ENCODE measurements around the gene ZNF184. TPM values are rescaled to one million over a fixed set of nuclear protein-coding genes. Genes with fewer than 3 reads are reported as not detected.

The ZNF184 gene
- total and polyA plus RNA-seq, 9 of the 15 experiments (the other 6 are each of a cell fraction or from before 2014, with no cell fraction given), result 7.6 to 22.2 (median 12.8) TPM

DNA sequence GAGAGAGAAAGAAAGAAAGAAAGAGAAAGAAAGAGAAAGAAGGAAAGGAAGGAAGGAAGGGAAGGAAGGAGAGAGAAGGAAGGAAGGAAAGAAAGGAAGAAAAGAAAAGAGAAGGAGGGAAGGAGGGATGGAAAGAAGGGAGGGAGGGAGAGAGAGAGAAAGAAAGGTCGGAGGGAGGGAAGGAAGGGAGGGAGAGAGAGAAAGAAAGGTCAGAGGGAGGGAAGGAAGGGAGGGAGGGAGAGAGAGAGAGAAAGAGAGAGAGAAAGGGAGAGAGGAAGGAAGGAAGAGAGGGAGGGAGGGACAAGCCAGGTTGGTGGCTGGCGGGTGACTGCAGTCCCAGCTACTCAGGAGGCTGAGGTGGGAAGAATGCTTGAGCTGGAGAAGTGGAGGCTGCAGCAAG is 27.3 kb upstream of the ZNF184 start (continued):
- TF ChIP-seq CBX3 (IDR thresholded peaks at IDR 0.05; ENCODE audit: borderline replicate concordance in 1 of 2, low read length in 2 of 2), result no peak
- TF ChIP-seq, protein P1, sequence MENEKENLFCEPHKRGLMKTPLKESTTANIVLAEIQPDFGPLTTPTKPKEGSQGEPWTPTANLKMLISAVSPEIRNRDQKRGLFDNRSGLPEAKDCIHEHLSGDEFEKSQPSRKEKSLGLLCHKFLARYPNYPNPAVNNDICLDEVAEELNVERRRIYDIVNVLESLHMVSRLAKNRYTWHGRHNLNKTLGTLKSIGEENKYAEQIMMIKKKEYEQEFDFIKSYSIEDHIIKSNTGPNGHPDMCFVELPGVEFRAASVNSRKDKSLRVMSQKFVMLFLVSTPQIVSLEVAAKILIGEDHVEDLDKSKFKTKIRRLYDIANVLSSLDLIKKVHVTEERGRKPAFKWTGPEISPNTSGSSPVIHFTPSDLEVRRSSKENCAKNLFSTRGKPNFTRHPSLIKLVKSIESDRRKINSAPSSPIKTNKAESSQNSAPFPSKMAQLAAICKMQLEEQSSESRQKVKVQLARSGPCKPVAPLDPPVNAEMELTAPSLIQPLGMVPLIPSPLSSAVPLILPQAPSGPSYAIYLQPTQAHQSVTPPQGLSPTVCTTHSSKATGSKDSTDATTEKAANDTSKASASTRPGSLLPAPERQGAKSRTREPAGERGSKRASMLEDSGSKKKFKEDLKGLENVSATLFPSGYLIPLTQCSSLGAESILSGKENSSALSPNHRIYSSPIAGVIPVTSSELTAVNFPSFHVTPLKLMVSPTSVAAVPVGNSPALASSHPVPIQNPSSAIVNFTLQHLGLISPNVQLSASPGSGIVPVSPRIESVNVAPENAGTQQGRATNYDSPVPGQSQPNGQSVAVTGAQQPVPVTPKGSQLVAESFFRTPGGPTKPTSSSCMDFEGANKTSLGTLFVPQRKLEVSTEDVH (IDR thresholded peaks at IDR 0.05; ENCODE audit: low read depth, partially characterized antibody), result no peak
- TF ChIP-seq MTA2 (IDR thresholded peaks at IDR 0.05; ENCODE audit: low read depth), result peak; percentile 66
- TF ChIP-seq POLR3A (IDR thresholded peaks at IDR 0.05; ENCODE audit: borderline replicate concordance, extremely low read depth, insufficient read depth, insufficient read length), result no peak
- TF ChIP-seq HNRNPLL (IDR thresholded peaks at IDR 0.05; ENCODE audit: low read depth, low read length, poor library complexity, severe bottlenecking), result no peak
- TF ChIP-seq PHB2 (IDR thresholded peaks at IDR 0.05; ENCODE audit: low read depth), result 0 out of 2 replicates have a peak, but pooled peaks have one; percentile 38
- peak; percentile 52; the same call in 1 of the 2 replicates for TF ChIP-seq EHMT2 (IDR thresholded peaks at IDR 0.05)
- TF ChIP-seq ZNF277 (CRISPR knock-in tag; IDR thresholded peaks at IDR 0.05; ENCODE audit: borderline replicate concordance), result no peak
- no peak for TF ChIP-seq SAP30 (IDR thresholded peaks at IDR 0.05; ENCODE audit: borderline replicate concordance, insufficient read depth, low read depth, low read length, poor library complexity, severe bottlenecking)
- TF ChIP-seq ZNF232 (CRISPR knock-in tag; IDR thresholded peaks at IDR 0.05), result no peak
- TF ChIP-seq NFXL1 (CRISPR knock-in tag; IDR thresholded peaks at IDR 0.05), result no peak
- TF ChIP-seq PURB (CRISPR knock-in tag; IDR thresholded peaks at IDR 0.05; ENCODE audit: low read depth), result no peak
- no peak for TF ChIP-seq FOXK1 (CRISPR knock-in tag; IDR thresholded peaks at IDR 0.05; ENCODE audit: borderline replicate concordance)
- TF ChIP-seq HDAC8 (tag; IDR thresholded peaks at IDR 0.05), result no peak
- no peak for TF ChIP-seq FOXM1 (IDR thresholded peaks at IDR 0.05; ENCODE audit: low read depth)
- TF ChIP-seq FOXM1 (CRISPR knock-in tag; IDR thresholded peaks at IDR 0.05; ENCODE audit: low read depth), result no peak
- no peak for TF ChIP-seq KHSRP (IDR thresholded peaks at IDR 0.05)
- no peak for TF ChIP-seq ZFP30 (CRISPR knock-in tag; IDR thresholded peaks at IDR 0.05; ENCODE audit: borderline replicate concordance)
- no peak for TF ChIP-seq ELF2 (CRISPR knock-in tag; IDR thresholded peaks at IDR 0.05)
- TF ChIP-seq, protein P2, sequence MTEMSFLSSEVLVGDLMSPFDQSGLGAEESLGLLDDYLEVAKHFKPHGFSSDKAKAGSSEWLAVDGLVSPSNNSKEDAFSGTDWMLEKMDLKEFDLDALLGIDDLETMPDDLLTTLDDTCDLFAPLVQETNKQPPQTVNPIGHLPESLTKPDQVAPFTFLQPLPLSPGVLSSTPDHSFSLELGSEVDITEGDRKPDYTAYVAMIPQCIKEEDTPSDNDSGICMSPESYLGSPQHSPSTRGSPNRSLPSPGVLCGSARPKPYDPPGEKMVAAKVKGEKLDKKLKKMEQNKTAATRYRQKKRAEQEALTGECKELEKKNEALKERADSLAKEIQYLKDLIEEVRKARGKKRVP (CRISPR knock-in tag; IDR thresholded peaks at IDR 0.05), result no peak
- TF ChIP-seq SMARCA4 (IDR thresholded peaks at IDR 0.05), result 0 out of 2 replicates have a peak, but pooled peaks have one; percentile 38
- TF ChIP-seq SRSF9 (IDR thresholded peaks at IDR 0.05; ENCODE audit: borderline replicate concordance, low read depth, low read length), result no peak

Measured in K562 (cell line).